Chondrocyte (in vitro differentiated cells): ENCODE results near the gene CCDC190. TPM values are rescaled to one million over a fixed set of nuclear protein-coding genes. Genes with fewer than 3 reads are reported as not detected.
A peak's percentile ranks its signal among the peaks of the same experiment; 100 is the strongest.

Experiments used
- DNase-seq: peaks from one replicate; pipeline ENCODE4 v3.0.0; 2021; ENCODE audit warnings: mixed read lengths, low spot score
- H3K27ac Mint-ChIP-seq: one replicate; pipeline ENCODE4 v1.8.0; 2021; ENCODE audit warnings: mild to moderate bottlenecking, moderate library complexity, mixed read lengths; ENCODE audit not compliant: unreplicated experiment
- H3K27me3 Mint-ChIP-seq: 2 replicates; pipeline ENCODE4 v1.8.0; 2021; ENCODE audit warnings: low read depth, mixed read lengths
- H3K36me3 Mint-ChIP-seq: 2 replicates; pipeline ENCODE4 v1.8.0; 2021; ENCODE audit warnings: low read depth, mixed read lengths
- H3K4me1 Mint-ChIP-seq: 2 replicates; pipeline ENCODE4 v1.8.0; 2021; ENCODE audit warnings: low read depth, mild to moderate bottlenecking, mixed read lengths
- H3K4me3 Mint-ChIP-seq: one replicate; pipeline ENCODE4 v1.8.0; 2021; ENCODE audit warnings: mild to moderate bottlenecking, moderate library complexity, mixed read lengths; ENCODE audit not compliant: unreplicated experiment
- H3K9me3 Mint-ChIP-seq: 2 replicates; pipeline ENCODE4 v1.8.0; 2021; ENCODE audit warnings: low read depth, mixed read lengths
- total RNA-seq: library from RNA; stranded (reverse); gene quantifications from 3 replicates; pipeline ENCODE4 v1.2.1, GENCODE V29; 2021
- TF ChIP-seq, protein P1 (sequence below): fragments of 200-600 bp; sonication (generic); IDR thresholded peaks from 2 replicates; pipeline ENCODE4 v1.5.0; 2021; ENCODE audit warnings: antibody characterized with exemption, mild to moderate bottlenecking, moderate library complexity

Gene CCDC190
- total RNA-seq, 1 donor from 2014 or later = 1.5 TPM

DNA sequence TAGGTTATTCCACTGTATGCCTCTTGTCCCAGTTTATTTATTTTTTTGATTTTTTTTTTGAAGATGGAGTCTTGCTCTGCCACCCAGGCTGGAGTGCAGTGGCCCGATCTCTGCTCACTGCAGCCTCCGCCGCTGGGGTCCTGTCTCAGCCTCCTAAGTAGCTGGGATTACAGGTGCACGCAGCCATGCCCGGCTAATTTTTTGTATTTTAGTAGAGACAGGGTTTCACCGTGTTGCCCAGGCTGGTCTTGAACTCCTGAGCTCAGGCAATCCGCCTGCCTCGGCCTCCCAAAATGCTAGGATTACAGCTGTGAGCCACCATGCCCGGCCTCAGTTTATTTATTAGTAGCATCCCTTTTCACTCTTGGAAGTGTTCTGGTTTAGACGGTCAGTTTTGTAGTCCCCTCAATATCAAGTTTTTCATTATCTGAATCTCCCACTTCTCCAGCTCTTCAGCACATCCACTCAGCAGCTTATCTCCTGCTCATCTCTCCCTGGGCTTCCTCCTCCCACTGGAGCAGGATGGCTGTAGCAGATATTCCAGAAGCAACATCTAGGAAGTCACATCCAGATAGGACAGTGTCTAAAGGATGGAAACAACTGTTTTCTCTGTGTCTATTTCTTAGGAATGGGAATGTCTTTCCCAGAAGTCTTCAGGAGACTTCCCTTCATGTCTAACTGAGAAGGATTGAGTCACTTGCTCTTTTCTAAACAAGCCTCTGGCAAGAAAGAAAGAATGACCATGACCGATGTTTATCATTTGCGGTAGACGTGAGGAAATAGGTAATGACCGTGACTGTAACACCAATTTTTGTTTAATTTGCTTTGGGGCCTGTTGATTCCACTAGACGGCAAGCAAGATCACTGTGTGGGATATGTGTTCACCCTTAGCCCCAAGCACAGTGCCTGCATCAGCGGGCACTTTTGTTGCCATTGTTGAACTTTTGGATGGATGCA lies 14.4 kb downstream of the CCDC190 start:
- H3K4me3 Mint-ChIP-seq = no peak overlapping the region
- TF ChIP-seq, protein P1, sequence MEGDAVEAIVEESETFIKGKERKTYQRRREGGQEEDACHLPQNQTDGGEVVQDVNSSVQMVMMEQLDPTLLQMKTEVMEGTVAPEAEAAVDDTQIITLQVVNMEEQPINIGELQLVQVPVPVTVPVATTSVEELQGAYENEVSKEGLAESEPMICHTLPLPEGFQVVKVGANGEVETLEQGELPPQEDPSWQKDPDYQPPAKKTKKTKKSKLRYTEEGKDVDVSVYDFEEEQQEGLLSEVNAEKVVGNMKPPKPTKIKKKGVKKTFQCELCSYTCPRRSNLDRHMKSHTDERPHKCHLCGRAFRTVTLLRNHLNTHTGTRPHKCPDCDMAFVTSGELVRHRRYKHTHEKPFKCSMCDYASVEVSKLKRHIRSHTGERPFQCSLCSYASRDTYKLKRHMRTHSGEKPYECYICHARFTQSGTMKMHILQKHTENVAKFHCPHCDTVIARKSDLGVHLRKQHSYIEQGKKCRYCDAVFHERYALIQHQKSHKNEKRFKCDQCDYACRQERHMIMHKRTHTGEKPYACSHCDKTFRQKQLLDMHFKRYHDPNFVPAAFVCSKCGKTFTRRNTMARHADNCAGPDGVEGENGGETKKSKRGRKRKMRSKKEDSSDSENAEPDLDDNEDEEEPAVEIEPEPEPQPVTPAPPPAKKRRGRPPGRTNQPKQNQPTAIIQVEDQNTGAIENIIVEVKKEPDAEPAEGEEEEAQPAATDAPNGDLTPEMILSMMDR = no peak
- no peaks in the 10 kb centered on the region for H3K36me3 Mint-ChIP-seq
- H3K9me3 Mint-ChIP-seq = no peaks in the 10 kb centered on the region
- peak overlapping the region; percentile 47 for H3K27ac Mint-ChIP-seq
- H3K4me1 Mint-ChIP-seq = peaks cover 12% of the 10 kb centered on the region
- H3K27me3 Mint-ChIP-seq = no peaks in the 10 kb centered on the region
- no peak for DNase-seq

DNA sequence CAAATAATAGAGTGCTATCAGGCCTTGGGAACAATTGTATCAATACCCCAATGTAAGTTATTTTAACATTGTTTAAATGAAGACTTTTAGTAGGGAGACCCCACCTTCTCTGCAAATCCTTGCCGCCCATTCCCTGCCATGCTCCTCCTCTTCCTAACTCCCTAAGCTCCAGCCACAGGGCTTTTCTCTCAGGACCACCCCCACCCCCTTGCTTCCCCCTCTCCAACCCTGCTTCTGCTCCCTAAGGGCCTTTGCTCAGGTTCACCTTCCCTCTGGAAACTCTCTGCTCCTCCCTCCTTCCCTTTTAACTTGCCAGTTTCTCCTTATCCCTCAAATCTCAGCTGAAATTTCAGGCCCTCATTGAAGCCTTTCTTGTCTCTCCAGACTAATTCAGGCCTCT lies 16.8 kb downstream of the CCDC190 start:
- no peak overlapping the region for H3K4me3 Mint-ChIP-seq

DNA sequence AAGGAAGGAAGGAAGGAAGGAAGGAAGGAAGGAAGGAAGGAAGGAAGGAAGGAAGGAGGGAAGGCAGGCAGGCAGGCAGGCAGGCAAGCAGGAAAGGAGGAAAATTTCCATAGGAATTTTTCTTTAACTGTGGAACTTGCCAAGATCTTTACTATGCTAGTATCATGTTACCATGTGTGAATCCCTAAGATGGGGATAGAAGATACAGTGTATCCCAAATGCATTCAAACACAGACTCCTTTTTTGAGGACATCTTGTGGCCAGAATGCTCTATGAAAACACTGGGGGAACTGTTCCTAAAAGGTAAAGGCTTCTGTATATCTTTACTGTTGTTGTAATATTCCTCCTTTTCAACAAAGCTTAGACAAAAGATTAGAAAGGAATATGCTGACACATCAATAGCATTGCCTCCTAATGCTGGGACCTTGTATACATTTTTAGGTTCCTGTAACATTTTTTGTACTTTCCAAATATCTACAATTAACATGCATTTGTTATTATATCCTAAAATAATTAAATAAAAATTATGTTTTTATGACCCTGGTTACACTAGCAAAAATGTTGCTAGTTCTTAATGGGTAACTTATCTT lies 20.6 kb downstream of the CCDC190 start:
- Mint-ChIP-seq H3K4me3 (no peak overlapping the region), H3K27ac (no peak overlapping the region), H3K36me3 (peaks cover 3% of the 10 kb centered on the region), H3K4me1 (no peaks in the 10 kb centered on the region), H3K9me3 (peaks cover 8% of the 10 kb centered on the region), H3K27me3 (no peaks in the 10 kb centered on the region)
- TF ChIP-seq, protein P1 = peak; percentile 14
- DNase-seq = no peak

More for the DNA sequence above, 16.8 kb downstream of the CCDC190 start:
- no peak for DNase-seq
- peaks cover 3% of the 10 kb centered on the region for H3K9me3 Mint-ChIP-seq
- peaks cover 12% of the 10 kb centered on the region for H3K4me1 Mint-ChIP-seq
- TF ChIP-seq, protein P1 = no peak
- no peak overlapping the region for H3K27ac Mint-ChIP-seq
- no peaks in the 10 kb centered on the region for H3K27me3 Mint-ChIP-seq
- H3K36me3 Mint-ChIP-seq = no peaks in the 10 kb centered on the region

DNA sequence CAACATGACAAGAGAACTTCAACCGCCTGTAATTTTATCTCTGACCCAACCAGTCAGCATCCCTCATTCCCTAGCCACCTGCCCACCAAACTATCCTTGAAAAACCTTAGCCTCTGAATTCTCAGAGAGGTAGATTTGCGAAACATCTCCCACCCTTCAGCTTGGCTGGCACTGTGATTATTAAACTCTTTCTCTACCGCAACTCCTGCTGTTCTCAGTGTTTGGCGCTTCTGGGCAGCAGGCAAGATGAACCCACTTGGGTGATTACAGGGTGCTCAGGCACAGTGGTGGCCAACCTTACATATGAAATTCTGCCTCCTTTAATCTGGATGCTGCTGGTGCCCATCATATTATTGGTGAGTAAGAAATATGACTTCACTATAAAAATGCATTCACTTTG lies 22.1 kb downstream of the CCDC190 start:
- DNase-seq = no peak
- no peak overlapping the region for H3K27ac Mint-ChIP-seq
- peaks cover 11% of the 10 kb centered on the region for H3K9me3 Mint-ChIP-seq
- no peaks in the 10 kb centered on the region for H3K27me3 Mint-ChIP-seq
- no peak overlapping the region for H3K4me3 Mint-ChIP-seq
- TF ChIP-seq, protein P1 = no peak
- H3K36me3 Mint-ChIP-seq = peaks cover 3% of the 10 kb centered on the region
- H3K4me1 Mint-ChIP-seq = no peaks in the 10 kb centered on the region

DNA sequence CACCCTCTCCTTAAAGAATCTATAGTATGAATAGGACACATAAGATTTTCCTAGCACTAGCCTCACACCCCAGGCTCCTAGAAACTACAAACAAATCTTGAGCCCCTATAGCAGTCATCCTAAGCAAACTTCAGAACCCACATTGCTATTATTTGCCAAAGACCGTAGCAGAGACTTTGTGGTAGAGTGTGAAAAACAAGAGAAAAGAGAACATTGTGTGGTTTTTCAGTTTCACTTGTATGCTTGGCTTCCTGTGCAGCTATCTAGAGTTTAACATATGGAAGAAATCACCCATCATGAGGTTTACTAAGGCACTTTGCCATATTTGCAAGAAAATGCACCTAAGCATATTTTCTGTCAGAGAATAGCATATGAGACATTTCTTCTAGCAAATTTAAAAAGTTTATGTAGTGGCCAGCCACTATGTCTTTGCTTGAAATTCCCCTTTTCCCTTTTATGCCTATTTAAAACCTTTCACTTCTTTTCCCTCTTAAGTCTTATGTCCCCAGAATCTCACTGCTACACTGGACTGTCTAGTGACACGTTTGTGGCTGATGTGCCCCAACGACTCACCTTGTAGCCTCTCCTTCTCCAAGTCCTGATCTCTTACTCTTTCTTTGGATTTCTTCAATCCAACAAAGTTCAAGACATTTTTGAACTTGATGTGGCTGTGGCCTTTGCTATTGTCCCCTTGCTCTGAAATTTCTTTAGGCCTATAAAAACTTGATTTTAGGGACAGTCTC lies 25.6 kb downstream of the CCDC190 start:
- Mint-ChIP-seq H3K27me3 (no peaks in the 10 kb centered on the region), H3K36me3 (peaks cover 3% of the 10 kb centered on the region), H3K27ac (no peak overlapping the region), H3K9me3 (peaks cover 11% of the 10 kb centered on the region), H3K4me1 (no peaks in the 10 kb centered on the region), H3K4me3 (no peak overlapping the region)
- no peak for DNase-seq
- TF ChIP-seq, protein P1 = no peak
